Calu3 (cell line): Measurements from ENCODE around the gene IGFBPL1. TPM values are rescaled to one million over a fixed set of nuclear protein-coding genes. Genes with fewer than 3 reads are reported as not detected.
A peak's percentile ranks its signal among the peaks of the same experiment; 100 is the strongest.

Source experiments
- BruUV-seq: library from RNA; stranded (reverse); fragments of 400-500 nt; replicated peaks from 2 replicates; lab custom pipeline; 2021; lab: Mats Ljungman, UMichigan
- CTCF ChIA-PET: fragments of 300-600 bp; sonication (Branson Sonifier 250); formaldehyde crosslinking; loops from one replicate; lab custom pipeline; 2022; ENCODE audit warnings: antibody characterized with exemption; lab: Charles Lee
- DNase-seq: peaks from one replicate; pipeline ENCODE4 v3.0.0; 2022
- H3K27ac Mint-ChIP-seq: one replicate; pipeline ENCODE4 v1.8.0; 2022; ENCODE audit warnings: mixed read lengths; ENCODE audit not compliant: unreplicated experiment
- H3K27me3 Mint-ChIP-seq: one replicate; pipeline ENCODE4 v1.8.0; 2022; ENCODE audit warnings: mixed read lengths; ENCODE audit not compliant: unreplicated experiment
- H3K36me3 Mint-ChIP-seq: one replicate; pipeline ENCODE4 v1.8.0; 2022; ENCODE audit warnings: mild to moderate bottlenecking, moderate library complexity, mixed read lengths; ENCODE audit not compliant: insufficient read depth, unreplicated experiment
- H3K4me1 Mint-ChIP-seq: one replicate; pipeline ENCODE4 v1.8.0; 2022; ENCODE audit warnings: mild to moderate bottlenecking, low read depth, mixed read lengths; ENCODE audit not compliant: unreplicated experiment
- H3K4me3 Mint-ChIP-seq: one replicate; pipeline ENCODE4 v1.8.0; 2022; ENCODE audit warnings: mild to moderate bottlenecking, low read depth, moderate library complexity, mixed read lengths; ENCODE audit not compliant: unreplicated experiment
- H3K9me3 Mint-ChIP-seq: one replicate; pipeline ENCODE4 v1.8.0; 2022; ENCODE audit warnings: low read depth, mixed read lengths; ENCODE audit not compliant: unreplicated experiment
- CTCF ChIP-seq: fragments of 200-600 bp; IDR thresholded peaks from one replicate; pipeline ENCODE4 v1.8.0; 2022; ENCODE audit warnings: antibody characterized with exemption; ENCODE audit not compliant: unreplicated experiment
- intact Hi-C: fragments of 100-400 bp; cut with micrococcal nuclease; formaldehyde crosslinking; loops from one replicate; pipeline ENCODE4 v1.10.0; 2022; ENCODE audit not compliant: unreplicated experiment
- total RNA-seq: library from RNA; stranded (reverse); gene quantifications from 2 replicates; pipeline ENCODE4 v1.2.3, GENCODE V29; 2022

IGFBPL1 gene
- total RNA-seq, 1 experiment from 2014 or later = 2.0 TPM

- H3K9me3 Mint-ChIP-seq = no peaks in the 10 kb centered on the region
- CTCF ChIA-PET = no interaction called here
- H3K4me1 Mint-ChIP-seq = peaks cover 8% of the 10 kb centered on the region
- intact Hi-C loops = no loop called here
- TF ChIP-seq CTCF = no peak
- no peaks in the 10 kb centered on the region for H3K27me3 Mint-ChIP-seq
- no peak overlapping the region for H3K27ac Mint-ChIP-seq
- H3K4me3 Mint-ChIP-seq = no peak overlapping the region
- DNase-seq = no peak
- peaks cover 3% of the 10 kb centered on the region for H3K36me3 Mint-ChIP-seq
- no TSS peak for BruUV-seq
These were observed 15.7 kb upstream of the IGFBPL1 start for GRCh38 chr9:38439916-38440301.

DNA sequence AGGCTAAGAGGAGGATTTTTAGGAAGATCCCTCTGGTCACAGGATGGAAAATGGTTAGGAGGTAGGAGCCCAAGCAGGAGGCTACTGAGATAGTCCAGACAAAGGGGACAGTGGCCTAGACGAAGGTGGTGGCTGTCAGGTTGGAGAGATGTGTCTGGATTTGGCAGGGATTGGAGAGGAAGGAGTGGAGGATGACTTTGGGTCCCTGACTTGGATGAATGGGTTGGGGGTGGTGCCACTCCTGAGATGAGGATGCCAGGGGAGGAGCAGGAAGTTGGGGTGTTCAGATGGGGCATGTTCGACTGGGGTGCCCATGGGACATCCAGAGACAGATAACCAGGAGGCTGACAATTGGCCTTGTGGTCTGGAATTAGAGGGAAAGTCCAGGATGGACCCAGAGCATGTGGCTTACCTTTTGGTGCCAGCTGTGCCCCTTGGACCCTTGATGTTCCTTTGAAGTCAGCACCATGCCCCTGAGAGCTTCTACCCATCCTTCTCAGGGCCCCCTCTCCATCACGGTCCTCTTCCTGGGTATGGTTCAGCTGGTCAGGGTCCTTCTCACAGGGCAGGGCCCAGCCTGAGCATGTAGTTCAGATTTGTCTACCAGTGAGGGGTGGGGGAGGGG, 15.1 kb upstream of the IGFBPL1 start:
- H3K4me1 Mint-ChIP-seq = peaks cover 8% of the 10 kb centered on the region
- BruUV-seq = no TSS peak
- no peaks in the 10 kb centered on the region for H3K9me3 Mint-ChIP-seq
- H3K27ac Mint-ChIP-seq = no peak overlapping the region
- CTCF ChIA-PET = no interaction called here
- TF ChIP-seq CTCF = no peak
- no peak for DNase-seq
- intact Hi-C loops = no loop called here
- H3K27me3 Mint-ChIP-seq = no peaks in the 10 kb centered on the region
- peaks cover 3% of the 10 kb centered on the region for H3K36me3 Mint-ChIP-seq
- H3K4me3 Mint-ChIP-seq = no peak overlapping the region

GRCh38 chr9:38437193-38437823, 13.1 kb upstream of the IGFBPL1 start:
- intact Hi-C loops = no loop called here
- Mint-ChIP-seq H3K4me3 (no peak overlapping the region), H3K27me3 (no peaks in the 10 kb centered on the region), H3K36me3 (peaks cover 3% of the 10 kb centered on the region), H3K4me1 (peaks cover 20% of the 10 kb centered on the region), H3K9me3 (no peaks in the 10 kb centered on the region), H3K27ac (peak overlapping the region; percentile 61)
- TF ChIP-seq CTCF = no peak
- no peak for DNase-seq
- CTCF ChIA-PET = no interaction called here
- BruUV-seq = no TSS peak

DNA sequence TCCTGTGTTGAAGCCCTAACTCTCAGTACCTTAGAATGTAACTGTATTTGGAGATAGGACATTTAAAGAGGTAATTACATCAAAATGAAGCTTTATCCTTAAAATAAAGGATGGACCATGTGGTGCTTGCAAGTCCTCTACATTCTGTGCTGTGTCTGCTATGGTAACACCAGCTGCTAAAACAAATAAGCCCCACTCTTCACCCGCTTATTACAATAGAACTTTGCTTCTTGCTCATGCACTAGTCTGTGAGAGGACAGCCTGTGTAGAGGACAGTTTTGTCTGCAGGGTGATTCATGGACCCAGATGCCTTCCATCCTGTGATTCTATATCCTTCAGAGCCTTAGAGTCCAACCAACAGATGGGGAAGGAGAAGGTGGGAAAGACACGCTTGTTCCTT, 12.5 kb upstream of the IGFBPL1 start:
- CTCF ChIA-PET = no interaction called here

More for the DNA sequence above, 12.5 kb upstream of the IGFBPL1 start:
- no peaks in the 10 kb centered on the region for H3K9me3 Mint-ChIP-seq
- H3K4me3 Mint-ChIP-seq = no peak overlapping the region
- no peaks in the 10 kb centered on the region for H3K27me3 Mint-ChIP-seq
- intact Hi-C loops = no loop called here
- no peak overlapping the region for H3K27ac Mint-ChIP-seq
- peaks cover 20% of the 10 kb centered on the region for H3K4me1 Mint-ChIP-seq
- no peak for TF ChIP-seq CTCF
- no TSS peak for BruUV-seq
- no peak for DNase-seq
- peaks cover 3% of the 10 kb centered on the region for H3K36me3 Mint-ChIP-seq
